Left forelimb (tissue), 1 donor: Measurements from ENCODE around the gene GIMAP7.
"Not testable (repeated sequence)": the region's sequence is repeated elsewhere in the genome, so short reads cannot be mapped to it uniquely, and the experiment has no call there.

ENCODE experiments used
- DNase-seq: peaks from one replicate; pipeline ENCODE4 v3.0.0-alpha.2; 2018; ENCODE audit warnings: low spot score

GIMAP7 gene

GRCh38 chr7:150513758-150514157, 914 bp upstream of the GIMAP7 start:
- DNase-seq: no peak

- no peak for DNase-seq
Observed at GRCh38 chr7:150515248-150516147, 826 bp downstream of the GIMAP7 start.

- DNase-seq: no peak
Observed at GRCh38 chr7:150516956-150517745, 2.5 kb downstream of the GIMAP7 start.

GRCh38 chr7:150519310-150519709, 4.6 kb downstream of the GIMAP7 start:
- DNase-seq: no peak

GRCh38 chr7:150520145-150520544, 5.5 kb downstream of the GIMAP7 start:
- DNase-seq: no peak

- DNase-seq: not testable (repeated sequence)
Observed at GRCh38 chr7:150522931-150523330, 8.3 kb downstream of the GIMAP7 start.

GRCh38 chr7:150524018-150524417, 9.3 kb downstream of the GIMAP7 start:
- no peak for DNase-seq

- DNase-seq: no peak
Observed at GRCh38 chr7:150531704-150532103, 17.0 kb downstream of the GIMAP7 start.

- DNase-seq: no peak
Observed at GRCh38 chr7:150538259-150538658, 23.6 kb downstream of the GIMAP7 start.

GRCh38 chr7:150553163-150553562, 38.5 kb downstream of the GIMAP7 start:
- DNase-seq: no peak

GRCh38 chr7:150556521-150557138, 42.0 kb downstream of the GIMAP7 start:
- DNase-seq: no peak

- DNase-seq: no peak
Observed at GRCh38 chr7:150560486-150560885, 45.8 kb downstream of the GIMAP7 start.

- no peak for DNase-seq
Observed at GRCh38 chr7:150562919-150563318, 48.2 kb downstream of the GIMAP7 start.

GRCh38 chr7:150564006-150564405, 49.3 kb downstream of the GIMAP7 start:
- no peak for DNase-seq

GRCh38 chr7:150564566-150564965, 49.9 kb downstream of the GIMAP7 start:
- DNase-seq: no peak

GRCh38 chr7:150565239-150565638, 50.6 kb downstream of the GIMAP7 start:
- DNase-seq: no peak

- DNase-seq: no peak
Observed at GRCh38 chr7:150566123-150566522, 51.5 kb downstream of the GIMAP7 start.

- no peak for DNase-seq
Observed at GRCh38 chr7:150566572-150566971, 51.9 kb downstream of the GIMAP7 start.

- DNase-seq: no peak
Observed at GRCh38 chr7:150567169-150567568, 52.5 kb downstream of the GIMAP7 start, which contains the start of gene GIMAP4. TSS of gene GIMAP4 (plus strand) at chr7:150567390. CDS start at chr7:150569902, 2,512 bp downstream.

- DNase-seq: no peak
Observed at GRCh38 chr7:150567871-150568301, 53.2 kb downstream of the GIMAP7 start.

GRCh38 chr7:150568714-150569113, 54.0 kb downstream of the GIMAP7 start:
- no peak for DNase-seq

GRCh38 chr7:150569245-150569955, 54.7 kb downstream of the GIMAP7 start:
- DNase-seq: no peak
